Measurements from ENCODE around the gene EDN1.

GRCh38 chr6:12318749-12319148, 28.6 kb downstream of the EDN1 start:
- TF ChIP-seq POLR2A (conservative IDR thresholded peaks at IDR 0.05), result no peak
- TF ChIP-seq ZNF639 (CRISPR knock-in tag; conservative IDR thresholded peaks at IDR 0.05 in 1 of 2, IDR thresholded peaks at IDR 0.05 in 1 of 2), result no peak
- no peak for TF ChIP-seq SMC3 (conservative IDR thresholded peaks at IDR 0.05; ENCODE audit: insufficient read depth, low read depth, low read length)
- no peak for TF ChIP-seq E2F8 (IDR thresholded peaks at IDR 0.05; ENCODE audit: low read depth, partially characterized antibody)
- TF ChIP-seq CTCF (IDR thresholded peaks at IDR 0.05 in 2 of 3, conservative IDR thresholded peaks at IDR 0.05 in 1 of 3; ENCODE audit: insufficient read depth in 2 of 3, low read depth in 1 of 3, low read length in 3 of 3), result no peak
- no peak for TF ChIP-seq HDAC2 (IDR thresholded peaks at IDR 0.05)
- no peak for TF ChIP-seq ESRRB (CRISPR knock-in tag; IDR thresholded peaks at IDR 0.05; ENCODE audit: borderline replicate concordance)
- TF ChIP-seq JUNB (CRISPR knock-in tag; conservative IDR thresholded peaks at IDR 0.05), result no peak
- TF ChIP-seq PHF21A (IDR thresholded peaks at IDR 0.05; ENCODE audit: borderline replicate concordance, low read depth), result no peak
- no peak for TF ChIP-seq KDM5B (IDR thresholded peaks at IDR 0.05; ENCODE audit: insufficient replicate concordance, low read depth, low read length)
